CD14-positive monocyte (primary cell): ENCODE results near the gene XKR7. TPM values are rescaled to one million over a fixed set of nuclear protein-coding genes. Genes with fewer than 3 reads are reported as not detected.

Experiments used
- DNase-seq, 3 donors: peaks; one replicate each; pipeline ENCODE4 v3.0.0-alpha.2; 2011 to 2022
- H2AFZ ChIP-seq: 2 replicates; pipeline ENCODE4 v1.6.0; 2012; ENCODE audit warnings: mild to moderate bottlenecking, low read depth, low read length, inconsistent platforms; ENCODE audit not compliant: insufficient read depth, poor library complexity, severe bottlenecking
- H3K27ac ChIP-seq, 2 donors: 1 replicate in 1 of 2; 2 replicates in 1 of 2; pipeline ENCODE4 v1.5.1; 2012 to 2013; ENCODE audit warnings: low read length in 2 of 2, control low read depth in 1 of 2, inconsistent platforms in 1 of 2, low read depth in 1 of 2, mild to moderate bottlenecking in 1 of 2
- H3K27me3 ChIP-seq, 2 donors: one replicate each; pipeline versions ENCODE4 v1.6.0 to v1.6.1; 2011 to 2013; ENCODE audit warnings: low read length in 2 of 2; ENCODE audit not compliant: control insufficient read depth in 2 of 2, insufficient read depth in 2 of 2
- H3K36me3 ChIP-seq, 2 donors: replicated peaks in 1 of 2; 1 replicate in 1 of 2; 2 replicates in 1 of 2; pipeline versions ENCODE4 v1.5.1 to v1.6.1; 2012 to 2013; ENCODE audit warnings: low read length in 2 of 2, control low read depth in 1 of 2, inconsistent platforms in 1 of 2, mild to moderate bottlenecking in 1 of 2; ENCODE audit not compliant: insufficient read depth in 2 of 2, control insufficient read depth in 1 of 2
- H3K4me1 ChIP-seq, 2 donors: 1 replicate in 1 of 2; 2 replicates in 1 of 2; pipeline versions ENCODE4 v1.5.1 to v1.6.1; 2012 to 2013; ENCODE audit warnings: low read length in 2 of 2, control low read depth in 1 of 2, inconsistent platforms in 1 of 2, mild to moderate bottlenecking in 1 of 2, moderate library complexity in 1 of 2; ENCODE audit not compliant: insufficient read depth in 2 of 2, control insufficient read depth in 1 of 2
- H3K4me2 ChIP-seq: replicated peaks from 2 replicates; pipeline ENCODE3; 2012; ENCODE audit warnings: low read length, moderate library complexity, mild to moderate bottlenecking; ENCODE audit not compliant: poor library complexity, severe bottlenecking; ENCODE audit errors: extremely low read depth
- H3K4me3 ChIP-seq, 3 experiments: fragments of 200-600 bp in 1 of 3; sonication (generic) in 1 of 3; replicated peaks in 1 of 3; 1 replicate in 2 of 3; 2 replicates in 1 of 3; pipeline ENCODE4 v1.5.1; 2011 to 2013; ENCODE audit warnings: low read length in 3 of 3, mild to moderate bottlenecking in 3 of 3, control low read depth in 2 of 3, low read depth in 2 of 3, inconsistent platforms in 1 of 3, moderate library complexity in 1 of 3
- H3K79me2 ChIP-seq: 2 replicates; pipeline ENCODE4 v1.6.0; 2012; ENCODE audit warnings: mild to moderate bottlenecking, control low read depth, inconsistent platforms, low read length, moderate library complexity; ENCODE audit not compliant: insufficient read depth
- H3K9ac ChIP-seq: 2 replicates; pipeline ENCODE4 v1.6.0; 2017; ENCODE audit warnings: low read length, mild to moderate bottlenecking; ENCODE audit not compliant: insufficient read depth, poor library complexity, severe bottlenecking
- H3K9me3 ChIP-seq, 2 donors: replicated peaks in 1 of 2; 1 replicate in 1 of 2; 2 replicates in 1 of 2; pipeline versions ENCODE4 v1.5.1 to v1.6.1; 2012 to 2013; ENCODE audit warnings: low read length in 2 of 2, control low read depth in 1 of 2; ENCODE audit not compliant: control insufficient read depth in 1 of 2, insufficient read depth in 1 of 2
- H4K20me1 ChIP-seq: 2 replicates; pipeline ENCODE4 v1.6.0; 2012; ENCODE audit warnings: mild to moderate bottlenecking, low read length, control low read depth, moderate library complexity; ENCODE audit not compliant: insufficient read depth
- H3K27ac Mint-ChIP-seq, 7 donors: one replicate each; pipeline ENCODE4 v1.8.0; 2020; ENCODE audit warnings: mild to moderate bottlenecking in 7 of 7, mixed read lengths in 7 of 7, moderate library complexity in 6 of 7, inconsistent platforms in 2 of 7
- H3K27me3 Mint-ChIP-seq, 3 donors: one replicate each; pipeline ENCODE4 v1.8.0; 2021 to 2022; ENCODE audit warnings: low read depth in 3 of 3, mild to moderate bottlenecking in 3 of 3, mixed read lengths in 3 of 3, moderate library complexity in 3 of 3, inconsistent platforms in 1 of 3
- H3K36me3 Mint-ChIP-seq, 2 donors: one replicate each; pipeline ENCODE4 v1.8.0; 2020; ENCODE audit warnings: mixed read lengths in 2 of 2, inconsistent platforms in 1 of 2, mild to moderate bottlenecking in 1 of 2
- H3K4me1 Mint-ChIP-seq: one replicate; pipeline ENCODE4 v1.8.0; 2020; ENCODE audit warnings: mild to moderate bottlenecking, mixed read lengths
- H3K4me3 Mint-ChIP-seq, 2 donors: one replicate each; pipeline ENCODE4 v1.8.0; 2020; ENCODE audit warnings: mild to moderate bottlenecking in 2 of 2, mixed read lengths in 2 of 2, moderate library complexity in 1 of 2
- H3K9me3 Mint-ChIP-seq, 7 donors: one replicate each; pipeline ENCODE4 v1.8.0; 2020 to 2022; ENCODE audit warnings: mixed read lengths in 7 of 7, mild to moderate bottlenecking in 6 of 7, moderate library complexity in 6 of 7, inconsistent platforms in 2 of 7
- CTCF ChIP-seq: fragments of 200-600 bp; IDR thresholded peaks from one replicate; pipeline ENCODE4 v1.8.0; 2022; ENCODE audit warnings: antibody characterized with exemption, mild to moderate bottlenecking
- WGBS: methylation state at CpG from one replicate; pipeline ENCODE4 v1.1.5; 2013; ENCODE audit warnings: missing lambda C conversion rate; ENCODE audit not compliant: insufficient coverage; 5-methylcytosine and 5-hydroxymethylcytosine counted together
- intact Hi-C, 2 donors: fragments of 100-400 bp; cut with micrococcal nuclease; formaldehyde crosslinking; loops; one replicate each; pipeline versions ENCODE4 v1.15.0 to v1.15.1; 2023
- polyA plus RNA-seq, 3 donors: library from polyadenylated mRNA; depleted of rRNA in 1 of 3; unstranded in 2 of 3; stranded (reverse) in 1 of 3; fragments of 300-500 nt in 2 of 3; fragments of >200 nt in 1 of 3; fragmentation: Illumina TruSeq in 2 of 3; gene quantifications; 1 replicate in 2 of 3; 2 replicates in 1 of 3; pipeline ENCODE4 v1.2.3, GENCODE V29; 2012 to 2021

Gene XKR7
- polyA plus RNA-seq, 3 donors: 0.02 to 0.43 TPM; not detected in 1

DNA sequence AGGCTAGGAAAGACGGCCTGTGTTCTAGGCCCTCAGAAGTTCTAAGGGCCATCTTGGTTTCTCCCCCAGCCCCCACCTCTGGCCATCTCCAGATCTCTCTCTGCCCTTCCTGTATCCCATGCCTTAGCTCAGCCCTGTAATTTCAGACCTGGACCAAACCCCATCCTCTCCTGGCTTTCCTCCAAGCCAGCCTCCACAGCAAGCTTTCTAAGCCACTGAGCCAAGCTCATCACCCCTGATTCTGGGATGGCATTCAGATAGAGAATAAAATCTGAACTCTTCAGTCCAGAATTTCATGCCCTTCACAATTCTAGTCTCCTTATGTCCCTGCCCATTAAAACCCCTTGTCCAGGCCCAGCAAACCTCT lies 23.4 kb downstream of the XKR7 start:
- no peak overlapping the region for H3K4me3 ChIP-seq
- TF ChIP-seq CTCF: no peak
- Mint-ChIP-seq H3K27me3 (peaks cover 37 to 44% (median 37%) of the 10 kb centered on the region in 3 donors), H3K27ac (peak overlapping the region in 1 of 7 donors; percentile 54), H3K4me3 (no peak overlapping the region), H3K36me3 (no peaks in the 10 kb centered on the region), H3K4me1 (no peaks in the 10 kb centered on the region), H3K9me3 (peaks cover 0 to 4% (median 0%) of the 10 kb centered on the region in 7 donors)
- no peak overlapping the region for H3K4me2 ChIP-seq
- no CpG with 5 or more reads among the region's 1 CpG for WGBS
- no peaks in the 10 kb centered on the region for H3K9me3 ChIP-seq
- H4K20me1 ChIP-seq: no peaks in the 10 kb centered on the region
- no peak for DNase-seq
- H3K9ac ChIP-seq: no peak overlapping the region
- H3K27ac ChIP-seq: no peak overlapping the region
- no peaks in the 10 kb centered on the region for H3K79me2 ChIP-seq
- H3K36me3 ChIP-seq: no peaks in the 10 kb centered on the region
- intact Hi-C loops: no loop called here
- H3K4me1 ChIP-seq: no peaks in the 10 kb centered on the region
- peaks cover 13 to 37% of the 10 kb centered on the region in 2 donors for H3K27me3 ChIP-seq
- H2AFZ ChIP-seq: no peak overlapping the region

- Mint-ChIP-seq H3K4me3 (no peak overlapping the region), H3K9me3 (peaks cover 0 to 4% (median 0%) of the 10 kb centered on the region in 7 donors), H3K4me1 (no peaks in the 10 kb centered on the region), H3K36me3 (no peaks in the 10 kb centered on the region), H3K27me3 (peaks cover 37 to 49% (median 42%) of the 10 kb centered on the region in 3 donors), H3K27ac (no peak overlapping the region)
- Histone ChIP-seq H2AFZ (no peak overlapping the region), H3K4me2 (no peak overlapping the region), H3K4me1 (no peaks in the 10 kb centered on the region), H3K36me3 (no peaks in the 10 kb centered on the region), H3K4me3 (no peak overlapping the region), H3K9ac (no peak overlapping the region), H4K20me1 (no peaks in the 10 kb centered on the region), H3K27me3 (peaks cover 13 to 37% of the 10 kb centered on the region in 2 donors), H3K27ac (no peak overlapping the region), H3K9me3 (no peaks in the 10 kb centered on the region), H3K79me2 (no peaks in the 10 kb centered on the region)
- TF ChIP-seq CTCF: no peak
- intact Hi-C loops: no loop called here
- 93% methylated on average over 2 of the region's 2 CpGs for WGBS
- no peak for DNase-seq
Observed at GRCh38 chr20:31992086-31992485, 24.1 kb downstream of the XKR7 start.
